Astrocyte of the cerebellum (primary cell): ENCODE measurements around the gene SLC13A5.

Source experiments
- DNase-seq: peaks from one replicate; pipeline ENCODE4 v3.0.0-alpha.2; 2011; ENCODE audit warnings: low read depth
- H3K4me3 ChIP-seq: 2 replicates; pipeline ENCODE4 v1.5.1; 2011; ENCODE audit warnings: mild to moderate bottlenecking, low read depth, low read length, moderate library complexity
- in situ Hi-C: cut with HindIII; loops from 2 replicates; pipeline ENCODE4 v1.10.0; 2017; ENCODE audit warnings: low sequenced_read_pairs
- TF ChIP-seq, protein P1 (sequence below): IDR thresholded peaks from 2 replicates; pipeline ENCODE4 v1.5.1; 2012; ENCODE audit warnings: low read length, low read depth, moderate library complexity, mild to moderate bottlenecking; ENCODE audit errors: missing control alignments

The SLC13A5 gene

DNA sequence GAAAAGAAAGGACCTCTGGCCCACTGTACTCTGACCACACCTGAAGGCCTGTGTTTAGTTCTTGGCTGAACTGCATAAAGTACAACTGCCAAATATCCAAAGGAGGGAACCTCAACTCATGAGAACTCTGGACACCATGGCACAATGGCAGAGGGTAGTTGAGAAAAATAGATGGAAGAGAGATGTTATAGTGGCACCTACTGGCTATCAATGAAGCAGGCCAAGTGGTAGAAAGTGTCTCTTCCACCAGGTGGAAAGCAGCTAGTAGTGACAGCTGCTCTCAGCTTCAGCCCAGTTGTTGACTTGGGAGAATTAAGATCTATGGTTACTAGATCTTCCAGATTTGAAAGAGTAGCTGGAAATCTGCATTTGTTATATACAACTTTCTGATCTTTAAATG, 65.0 kb downstream of the SLC13A5 start:
- H3K4me3 ChIP-seq, result no peak overlapping the region
- TF ChIP-seq, protein P1, sequence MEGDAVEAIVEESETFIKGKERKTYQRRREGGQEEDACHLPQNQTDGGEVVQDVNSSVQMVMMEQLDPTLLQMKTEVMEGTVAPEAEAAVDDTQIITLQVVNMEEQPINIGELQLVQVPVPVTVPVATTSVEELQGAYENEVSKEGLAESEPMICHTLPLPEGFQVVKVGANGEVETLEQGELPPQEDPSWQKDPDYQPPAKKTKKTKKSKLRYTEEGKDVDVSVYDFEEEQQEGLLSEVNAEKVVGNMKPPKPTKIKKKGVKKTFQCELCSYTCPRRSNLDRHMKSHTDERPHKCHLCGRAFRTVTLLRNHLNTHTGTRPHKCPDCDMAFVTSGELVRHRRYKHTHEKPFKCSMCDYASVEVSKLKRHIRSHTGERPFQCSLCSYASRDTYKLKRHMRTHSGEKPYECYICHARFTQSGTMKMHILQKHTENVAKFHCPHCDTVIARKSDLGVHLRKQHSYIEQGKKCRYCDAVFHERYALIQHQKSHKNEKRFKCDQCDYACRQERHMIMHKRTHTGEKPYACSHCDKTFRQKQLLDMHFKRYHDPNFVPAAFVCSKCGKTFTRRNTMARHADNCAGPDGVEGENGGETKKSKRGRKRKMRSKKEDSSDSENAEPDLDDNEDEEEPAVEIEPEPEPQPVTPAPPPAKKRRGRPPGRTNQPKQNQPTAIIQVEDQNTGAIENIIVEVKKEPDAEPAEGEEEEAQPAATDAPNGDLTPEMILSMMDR, result peak; percentile 32
- in situ Hi-C loops, result no loop called here
- DNase-seq, result no peak

DNA sequence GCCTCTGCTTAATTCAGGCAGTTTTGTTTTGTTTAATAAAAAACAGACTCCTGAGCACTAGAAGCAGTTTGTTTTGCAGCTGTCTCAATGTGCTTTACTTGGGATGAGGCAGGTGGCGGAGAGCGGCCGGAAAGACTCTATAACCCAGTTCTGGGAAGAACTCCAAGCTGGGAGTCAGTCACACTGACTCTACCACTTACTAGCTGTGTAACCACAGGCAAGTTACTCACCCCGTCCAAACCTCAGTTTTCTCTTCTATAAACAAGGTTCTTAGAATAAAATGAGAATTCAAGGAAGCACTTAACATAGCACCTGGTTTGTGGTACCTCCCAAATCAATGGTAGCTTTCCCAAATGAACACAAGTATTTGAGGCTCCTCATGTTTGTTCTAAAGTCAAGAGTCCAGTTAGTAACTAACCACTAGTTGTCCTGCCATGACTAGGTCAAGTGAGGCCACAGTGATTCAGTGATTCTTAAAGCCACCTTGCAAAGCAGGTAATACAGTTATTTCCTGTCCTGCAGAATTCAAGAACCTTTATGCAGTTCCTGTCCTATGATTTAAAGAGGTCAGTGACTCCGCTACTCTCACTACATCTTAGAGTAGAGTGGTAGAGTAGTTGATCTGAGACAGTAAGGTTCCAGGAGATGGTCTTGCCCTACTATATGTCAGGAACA, 69.6 kb downstream of the SLC13A5 start:
- DNase-seq, result peak; percentile 80
- no peak overlapping the region for H3K4me3 ChIP-seq
- in situ Hi-C loops, result no loop called here
- TF ChIP-seq, protein P1, result no peak

DNA sequence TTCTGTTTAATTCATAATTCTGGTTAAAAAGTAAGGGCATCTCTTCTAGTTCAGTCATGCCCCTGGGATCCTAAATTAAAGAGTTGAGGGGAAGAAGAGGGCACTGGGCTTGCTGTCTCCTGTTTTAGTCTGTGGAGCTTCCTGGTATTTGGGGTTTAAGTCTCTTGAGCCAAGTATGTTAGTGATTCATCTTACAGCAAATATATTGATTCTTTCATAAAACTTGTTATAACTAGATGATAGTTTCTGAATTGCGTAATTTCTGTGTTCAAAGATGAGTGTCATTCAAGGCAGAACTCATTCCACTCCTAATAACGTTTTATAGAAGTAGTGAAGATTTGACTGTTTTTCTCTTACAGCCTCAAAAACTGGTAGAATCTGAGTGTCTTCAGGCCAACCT, 70.6 kb downstream of the SLC13A5 start:
- in situ Hi-C loops, result no loop called here
- no peak overlapping the region for H3K4me3 ChIP-seq
- TF ChIP-seq, protein P1, result no peak
- no peak for DNase-seq

DNA sequence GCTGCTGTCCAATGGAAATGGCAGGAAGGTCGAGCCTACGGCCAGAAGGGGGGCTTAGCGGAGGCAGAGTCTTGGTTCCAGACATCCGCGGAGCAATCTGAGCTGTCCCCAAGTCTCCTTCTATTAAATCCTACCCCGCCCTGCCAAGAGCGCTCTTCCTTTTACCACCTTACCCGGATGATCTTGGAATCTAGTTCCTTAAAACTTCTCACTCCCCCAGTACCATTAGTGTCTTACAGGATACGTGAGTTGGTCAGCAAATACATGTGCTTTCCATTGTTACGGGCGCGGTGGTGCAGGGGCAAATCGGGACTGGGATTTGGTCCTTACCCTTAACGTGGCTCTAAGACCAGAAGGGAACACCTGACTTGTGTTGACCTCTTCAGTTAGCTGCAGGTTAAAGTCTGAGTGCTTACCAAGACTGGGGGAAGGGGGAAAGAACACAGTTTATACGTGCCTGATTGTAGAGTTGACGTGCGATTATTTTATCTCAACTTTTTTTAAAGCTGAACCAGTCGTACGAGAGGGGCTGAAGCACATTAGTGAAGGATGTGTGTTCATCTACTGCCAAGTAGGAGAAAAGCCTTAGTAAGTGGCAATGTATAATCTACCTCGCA, 71.8 kb downstream of the SLC13A5 start:
- in situ Hi-C loops, result no loop called here
- peak overlapping the region; percentile 91 for H3K4me3 ChIP-seq
- TF ChIP-seq, protein P1, result no peak
- DNase-seq, result no peak

DNA sequence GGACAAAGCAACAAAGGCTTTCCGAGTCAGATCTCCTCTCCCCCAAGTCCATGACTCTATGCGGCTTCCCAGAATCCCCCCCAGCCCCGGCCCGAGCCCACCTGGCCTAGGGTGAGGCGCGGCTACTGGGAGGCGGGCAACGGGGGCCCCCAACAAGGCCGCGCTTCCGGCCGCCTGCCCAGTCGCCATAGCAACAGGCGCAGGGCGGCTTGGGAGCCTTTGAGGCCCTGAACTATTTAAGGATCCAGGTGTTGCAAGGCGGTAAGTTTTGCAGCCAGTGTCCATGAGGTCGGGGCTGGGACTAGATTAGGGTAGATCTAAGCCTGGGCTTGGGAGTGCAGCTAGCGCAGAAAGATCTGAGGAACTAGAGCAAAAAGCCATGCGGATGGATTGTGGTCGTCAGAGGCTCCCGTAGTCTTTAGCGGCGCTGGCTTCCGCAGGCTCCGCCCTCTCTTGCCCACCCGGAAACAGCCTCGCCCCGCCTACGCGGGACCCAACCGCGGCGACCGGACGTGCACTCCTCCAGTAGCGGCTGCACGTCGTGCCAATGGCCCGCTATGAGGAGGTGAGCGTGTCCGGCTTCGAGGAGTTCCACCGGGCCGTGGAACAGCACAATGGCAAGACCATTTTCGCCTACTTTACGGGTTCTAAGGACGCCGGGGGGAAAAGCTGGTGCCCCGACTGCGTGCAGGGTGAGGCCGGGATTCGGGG, 72.5 kb downstream of the SLC13A5 start, which contains the start of the genes KIAA0753 and TXNDC17:
TSS of gene KIAA0753 (minus strand) at position 176 of the 711 bp plus-strand sequence. CDS start 5,608 bp downstream, outside the sequence.
TSS of gene TXNDC17 (plus strand) at position 525 of the 711 bp plus-strand sequence. CDS start at position 548, 23 bp downstream.
- peak; percentile 62 for DNase-seq
- TF ChIP-seq, protein P1, result peak; percentile 5
- peak within 1 kb of the TSS; percentile 91 for H3K4me3 ChIP-seq
- in situ Hi-C loops, result no loop called here
